Body of pancreas (tissue), 4 donors: Measurements from ENCODE around the gene SHC1.

Experiments
- POLR2A ChIP-seq, 3 donors: fragments of 450-650 bp; IDR thresholded peaks; one replicate each; pipeline ENCODE4 v1.6.1; 2016; ENCODE audit warnings: antibody characterized with exemption in 3 of 3, mild to moderate bottlenecking in 2 of 3
- TF ChIP-seq, protein P1 (sequence below), 7 experiments: fragments of 450-650 bp in 4 of 7; fragments of 200-600 bp in 3 of 7; sonication (generic) in 3 of 7; IDR thresholded peaks; one replicate each; pipeline ENCODE4 v1.5.1; 2016 to 2019; ENCODE audit warnings: antibody characterized with exemption in 7 of 7

DNA sequence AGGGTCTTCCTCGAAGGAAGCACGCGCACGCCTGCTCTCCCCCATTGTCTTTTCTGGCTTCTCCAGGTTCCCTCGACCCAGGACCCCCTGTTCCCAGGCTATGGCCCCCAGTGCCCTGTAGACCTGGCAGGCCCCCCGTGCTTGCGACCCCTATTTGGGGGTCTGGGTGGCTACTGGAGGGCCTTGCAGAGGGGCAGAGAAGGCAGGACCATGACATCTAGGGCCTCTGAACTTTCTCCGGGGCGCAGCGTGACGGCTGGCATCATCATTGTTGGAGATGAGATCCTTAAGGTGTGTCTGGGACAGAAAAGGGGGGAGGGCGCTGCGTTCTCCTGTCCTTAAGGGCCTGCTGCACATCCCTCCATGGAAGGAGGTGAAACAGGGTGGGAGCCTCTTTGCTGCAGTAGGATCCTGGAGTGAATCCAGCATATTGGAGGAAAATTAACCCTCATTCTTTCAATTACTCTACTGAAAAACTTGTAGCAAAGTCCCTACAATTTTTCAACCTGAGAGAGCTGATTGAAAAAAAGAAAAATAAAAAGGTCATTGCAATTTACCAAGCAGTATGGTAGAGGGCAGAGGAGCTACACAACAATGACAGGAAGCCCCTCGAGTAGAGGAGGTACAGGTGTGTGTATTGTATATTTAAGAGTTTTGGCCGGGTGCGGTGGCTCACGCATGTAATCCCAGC lies 13.4 kb upstream of the SHC1 start:
- TF ChIP-seq, protein P1, sequence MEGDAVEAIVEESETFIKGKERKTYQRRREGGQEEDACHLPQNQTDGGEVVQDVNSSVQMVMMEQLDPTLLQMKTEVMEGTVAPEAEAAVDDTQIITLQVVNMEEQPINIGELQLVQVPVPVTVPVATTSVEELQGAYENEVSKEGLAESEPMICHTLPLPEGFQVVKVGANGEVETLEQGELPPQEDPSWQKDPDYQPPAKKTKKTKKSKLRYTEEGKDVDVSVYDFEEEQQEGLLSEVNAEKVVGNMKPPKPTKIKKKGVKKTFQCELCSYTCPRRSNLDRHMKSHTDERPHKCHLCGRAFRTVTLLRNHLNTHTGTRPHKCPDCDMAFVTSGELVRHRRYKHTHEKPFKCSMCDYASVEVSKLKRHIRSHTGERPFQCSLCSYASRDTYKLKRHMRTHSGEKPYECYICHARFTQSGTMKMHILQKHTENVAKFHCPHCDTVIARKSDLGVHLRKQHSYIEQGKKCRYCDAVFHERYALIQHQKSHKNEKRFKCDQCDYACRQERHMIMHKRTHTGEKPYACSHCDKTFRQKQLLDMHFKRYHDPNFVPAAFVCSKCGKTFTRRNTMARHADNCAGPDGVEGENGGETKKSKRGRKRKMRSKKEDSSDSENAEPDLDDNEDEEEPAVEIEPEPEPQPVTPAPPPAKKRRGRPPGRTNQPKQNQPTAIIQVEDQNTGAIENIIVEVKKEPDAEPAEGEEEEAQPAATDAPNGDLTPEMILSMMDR (IDR thresholded peaks at IDR 0.05) = no peak
- no peak for TF ChIP-seq POLR2A (IDR thresholded peaks at IDR 0.05)
